HG03565 (cell line): Measurements from ENCODE around the gene PPTC7.
"Not testable (repeated sequence)": the region's sequence is repeated elsewhere in the genome, so short reads cannot be mapped to it uniquely, and the experiment has no call there.

ENCODE experiments used
- ATAC-seq: cut with Tn5 transposase; IDR thresholded peaks from one replicate; pipeline ENCODE4 v1.9.1; 2021; ENCODE audit warnings: mild to moderate bottlenecking, moderate library complexity; ENCODE audit not compliant: unreplicated experiment

The PPTC7 gene

GRCh38 chr12:110561471-110562201 is 21.5 kb downstream of the PPTC7 start:
- ATAC-seq: no peak

DNA sequence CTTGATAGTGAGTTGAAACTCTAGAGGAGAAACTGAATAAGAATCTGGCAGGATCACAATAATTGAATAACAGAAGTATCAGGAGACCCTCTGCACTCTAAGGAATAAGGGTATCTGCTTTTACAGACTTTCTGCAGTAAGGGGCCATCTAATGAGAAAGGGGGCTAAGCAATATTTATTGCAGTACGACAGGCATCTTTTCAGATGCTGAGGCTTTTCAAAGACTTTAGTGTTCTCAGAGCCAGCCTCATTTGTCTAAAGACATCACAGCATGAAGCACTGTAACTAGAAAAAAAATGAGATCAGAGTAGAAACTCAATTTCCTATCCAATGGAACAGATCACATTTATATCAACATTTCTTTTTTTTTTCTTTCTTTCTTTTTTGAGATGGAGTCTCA is 22.2 kb downstream of the PPTC7 start:
- ATAC-seq: no peak

DNA sequence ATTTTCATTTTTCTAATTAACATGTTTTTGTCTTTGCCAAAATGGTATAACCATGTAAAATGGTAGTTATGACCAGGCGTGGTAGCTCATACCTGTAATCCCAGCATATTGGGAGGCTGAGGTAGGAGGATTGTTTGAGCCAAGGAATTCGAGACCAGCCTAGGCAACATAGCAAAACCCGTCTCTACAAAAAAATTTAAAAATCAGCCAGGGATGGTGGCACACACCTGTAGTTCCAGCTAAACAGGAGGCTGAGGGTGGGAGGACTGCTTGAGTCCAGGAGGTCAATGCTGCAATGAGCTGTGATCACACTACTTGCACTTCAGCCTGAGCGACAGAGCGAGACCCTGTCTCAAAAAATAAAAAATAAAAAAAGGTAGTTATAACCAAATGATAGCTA is 23.1 kb downstream of the PPTC7 start:
- no peak for ATAC-seq

DNA sequence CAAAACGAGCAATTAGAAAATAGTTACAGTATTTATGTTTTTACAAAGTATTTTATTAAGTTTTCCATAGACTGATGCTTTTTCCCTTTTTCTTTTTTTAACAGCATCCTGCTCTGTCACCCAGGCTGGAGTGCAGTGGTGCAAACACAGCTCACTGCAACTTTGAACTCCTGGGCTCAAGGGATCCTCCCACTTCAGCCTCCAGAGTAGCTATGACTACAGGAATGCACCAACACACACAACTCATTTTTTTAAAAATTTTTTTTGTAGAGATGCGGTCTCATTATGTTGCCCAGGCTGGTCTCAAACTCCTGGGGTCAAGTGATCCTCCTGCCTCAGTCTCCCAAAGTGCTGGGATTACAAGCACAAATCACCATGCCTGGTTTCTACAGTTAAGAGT is 24.2 kb downstream of the PPTC7 start:
- not testable (repeated sequence) for ATAC-seq

DNA sequence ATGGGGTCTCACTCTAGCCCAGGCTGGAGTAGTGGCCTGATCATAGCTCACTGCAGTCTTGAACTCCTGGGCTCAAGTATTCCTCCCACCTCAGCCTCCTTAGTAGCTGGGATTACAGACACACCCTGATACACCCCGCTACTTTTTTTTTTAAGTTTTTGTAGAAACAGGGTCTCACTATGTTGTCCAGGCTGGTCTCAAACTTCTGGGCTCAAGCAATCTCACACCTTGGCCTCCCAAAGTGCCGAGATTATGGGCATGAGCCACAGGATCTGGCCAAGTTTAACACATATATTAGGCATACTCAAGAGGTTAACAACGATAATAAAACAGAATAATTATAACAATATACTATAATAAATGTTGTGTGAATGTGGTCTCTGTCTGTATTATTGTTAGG is 25.8 kb downstream of the PPTC7 start:
- ATAC-seq: no peak

DNA sequence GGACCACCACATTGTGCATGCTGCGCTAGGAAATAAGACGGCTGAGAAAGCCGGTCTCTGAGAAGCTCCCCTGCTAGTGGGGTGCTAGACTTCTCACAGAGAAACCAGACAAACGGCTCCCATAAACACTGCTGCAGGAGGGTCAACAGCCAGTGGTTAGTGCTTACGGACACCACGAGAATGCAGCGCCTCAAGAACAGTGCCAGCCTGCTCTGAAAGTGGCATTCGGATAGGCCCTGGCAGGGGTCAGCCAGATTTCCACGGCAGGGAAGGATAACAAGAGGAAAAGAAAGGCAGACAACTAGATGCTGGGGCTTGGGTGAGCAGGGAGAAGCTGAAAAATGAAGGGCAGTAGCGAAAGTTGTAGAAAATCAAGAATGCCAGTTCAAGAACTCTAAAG is 26.4 kb downstream of the PPTC7 start:
- no peak for ATAC-seq

DNA sequence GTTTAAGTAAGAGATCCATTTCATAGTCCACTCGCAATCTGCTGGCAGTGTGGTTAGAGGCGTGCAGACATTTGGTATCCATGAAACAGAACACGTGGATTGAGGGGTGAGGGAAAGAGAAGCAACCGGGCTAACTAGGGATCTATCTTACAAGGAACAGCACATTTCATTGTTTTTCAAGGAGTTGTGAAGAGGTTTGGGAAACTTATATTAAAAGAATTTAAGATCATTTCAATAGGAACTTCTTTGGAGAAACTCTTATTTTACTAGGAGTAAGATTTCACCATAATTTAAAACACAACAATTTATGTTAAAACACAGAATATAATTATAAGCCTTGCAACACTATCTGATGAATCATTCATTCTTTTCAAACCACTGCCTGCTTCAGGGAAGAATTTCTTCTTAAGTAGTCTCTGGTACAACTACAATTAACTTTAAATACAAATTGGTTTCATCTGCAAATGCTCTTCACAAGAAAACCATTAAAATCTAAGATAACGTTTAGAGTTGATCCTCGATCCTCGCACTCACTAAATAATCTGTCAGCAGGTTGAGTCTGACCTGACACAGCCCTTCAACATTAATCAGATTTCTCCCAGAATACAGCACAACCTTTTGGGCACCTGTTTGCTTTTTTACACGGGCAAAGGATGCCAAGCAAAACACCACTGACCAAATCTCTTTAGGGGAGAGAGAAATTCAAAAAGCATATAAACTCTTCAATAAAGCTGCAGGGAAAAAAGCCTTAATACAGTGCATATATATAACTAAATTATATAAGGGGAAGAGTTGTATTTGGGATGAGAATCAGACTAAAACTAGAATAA is 27.3 kb downstream of the PPTC7 start:
- ATAC-seq: no peak

GRCh38 chr12:110554184-110554583 is 28.9 kb downstream of the PPTC7 start:
- no peak for ATAC-seq

DNA sequence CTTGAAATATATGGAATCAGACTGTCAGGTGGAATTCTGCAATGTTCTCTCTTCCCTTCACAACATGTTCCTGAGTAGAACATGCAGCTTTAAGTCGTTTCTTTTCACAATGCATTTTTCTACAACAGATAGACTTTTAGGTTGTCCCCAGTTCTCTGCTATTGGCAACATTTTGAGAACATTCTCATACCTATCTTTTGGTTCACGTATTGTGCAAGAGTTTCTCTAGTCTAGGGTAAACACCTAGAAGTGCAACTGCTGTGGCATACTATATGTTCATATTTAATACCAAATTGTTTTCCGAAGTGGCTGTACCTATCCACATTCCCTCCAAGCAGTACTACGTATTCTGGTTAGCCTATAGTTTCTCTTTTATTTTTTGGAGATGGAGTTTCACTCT is 32.1 kb downstream of the PPTC7 start:
- ATAC-seq: no peak

- no peak for ATAC-seq
Observed at GRCh38 chr12:110549716-110550115, 33.4 kb downstream of the PPTC7 start.

DNA sequence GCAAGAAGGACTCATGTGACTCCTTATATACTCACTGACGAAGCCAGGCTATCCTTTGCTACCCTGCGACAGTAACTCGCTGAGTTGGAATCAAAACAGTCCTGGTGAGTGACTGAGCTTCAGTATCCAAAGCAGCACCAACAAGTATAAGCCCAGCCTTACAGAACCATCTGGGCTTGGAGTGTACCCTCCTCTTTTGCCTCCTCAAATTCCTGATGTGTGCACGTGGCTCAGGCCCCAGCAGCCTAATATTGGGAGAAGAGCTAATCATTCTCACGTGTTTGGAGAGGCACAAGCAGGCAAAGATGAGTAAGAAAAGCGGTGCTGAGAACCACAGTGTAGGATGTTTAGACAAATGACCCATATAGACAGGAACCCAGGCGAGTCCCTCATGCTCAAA is 34.4 kb downstream of the PPTC7 start:
- no peak for ATAC-seq

GRCh38 chr12:110547090-110547489 is 36.0 kb downstream of the PPTC7 start:
- no peak for ATAC-seq

DNA sequence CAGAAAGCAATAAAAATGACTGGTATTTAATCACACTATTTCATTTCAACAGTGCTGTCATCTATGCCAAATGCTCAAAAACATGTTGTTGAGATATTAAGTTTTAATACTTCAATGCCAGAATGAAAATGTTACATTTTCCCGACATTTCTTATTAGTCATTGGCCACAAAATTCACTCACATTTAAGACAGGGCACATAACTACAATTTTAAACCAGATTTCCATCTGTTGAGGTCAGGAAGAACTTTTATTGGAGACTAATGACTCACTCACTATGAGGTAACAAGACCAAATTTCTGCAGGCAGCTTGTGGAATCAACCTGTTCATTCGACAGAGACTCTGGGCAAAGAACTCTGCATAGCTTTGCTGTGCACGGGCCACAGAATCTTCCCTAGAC is 36.8 kb downstream of the PPTC7 start:
- ATAC-seq: no peak

DNA sequence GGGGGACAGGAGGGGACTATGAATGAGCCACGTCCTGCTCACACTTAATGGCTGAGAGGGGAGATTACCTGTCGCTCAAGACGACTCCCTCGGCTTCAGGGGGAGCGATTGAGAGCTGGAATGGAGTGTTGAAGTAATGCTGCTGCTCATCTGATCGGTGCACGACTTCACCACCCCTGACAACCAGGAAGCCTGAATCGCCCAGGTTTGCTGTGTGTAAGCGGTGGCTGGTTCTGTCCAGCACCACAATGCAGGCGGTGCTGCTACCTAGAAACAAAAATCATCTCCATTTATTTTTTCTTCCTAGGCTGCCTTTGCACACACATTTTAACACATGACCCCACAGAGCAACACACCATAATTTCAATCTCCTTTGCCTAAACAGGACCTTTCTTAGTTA is 37.3 kb downstream of the PPTC7 start:
- no peak for ATAC-seq

DNA sequence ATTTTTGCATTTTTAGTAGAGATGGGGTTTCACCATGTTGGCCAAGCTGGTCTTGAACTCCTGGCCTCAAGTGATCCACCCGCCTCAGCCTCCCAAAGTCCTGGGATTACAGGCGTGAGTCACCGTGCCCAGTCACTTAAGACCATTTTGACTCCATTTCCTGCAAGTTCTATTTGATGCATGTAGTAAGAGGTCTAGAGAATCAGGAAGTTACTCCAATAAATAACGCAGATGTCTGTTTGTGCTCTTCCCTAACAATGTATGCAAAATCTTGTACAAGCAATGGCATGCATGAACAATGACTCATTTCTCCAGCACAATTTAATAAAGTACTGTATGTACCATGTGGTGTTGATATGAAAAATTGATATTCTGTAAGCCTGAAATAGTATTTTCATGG is 37.9 kb downstream of the PPTC7 start:
- not testable (repeated sequence) for ATAC-seq

DNA sequence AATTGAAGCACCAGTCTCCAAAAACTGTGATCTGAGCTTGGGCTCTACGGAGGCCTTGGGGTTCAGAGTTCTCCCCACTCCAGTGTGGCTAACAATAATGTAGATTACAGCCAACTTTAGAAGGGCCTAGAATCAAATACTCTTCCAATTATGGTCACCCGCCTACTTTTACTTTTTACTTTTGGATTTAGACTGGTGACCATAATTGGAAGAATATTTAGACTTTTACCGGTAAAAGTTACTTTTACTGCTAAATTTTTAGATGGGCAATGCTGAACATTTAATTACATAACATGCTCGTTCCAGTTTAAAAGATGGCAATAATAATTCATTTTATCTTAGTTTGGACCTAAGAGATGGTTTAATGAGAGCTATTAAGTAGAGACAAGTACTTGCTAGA is 39.2 kb downstream of the PPTC7 start:
- ATAC-seq: no peak

DNA sequence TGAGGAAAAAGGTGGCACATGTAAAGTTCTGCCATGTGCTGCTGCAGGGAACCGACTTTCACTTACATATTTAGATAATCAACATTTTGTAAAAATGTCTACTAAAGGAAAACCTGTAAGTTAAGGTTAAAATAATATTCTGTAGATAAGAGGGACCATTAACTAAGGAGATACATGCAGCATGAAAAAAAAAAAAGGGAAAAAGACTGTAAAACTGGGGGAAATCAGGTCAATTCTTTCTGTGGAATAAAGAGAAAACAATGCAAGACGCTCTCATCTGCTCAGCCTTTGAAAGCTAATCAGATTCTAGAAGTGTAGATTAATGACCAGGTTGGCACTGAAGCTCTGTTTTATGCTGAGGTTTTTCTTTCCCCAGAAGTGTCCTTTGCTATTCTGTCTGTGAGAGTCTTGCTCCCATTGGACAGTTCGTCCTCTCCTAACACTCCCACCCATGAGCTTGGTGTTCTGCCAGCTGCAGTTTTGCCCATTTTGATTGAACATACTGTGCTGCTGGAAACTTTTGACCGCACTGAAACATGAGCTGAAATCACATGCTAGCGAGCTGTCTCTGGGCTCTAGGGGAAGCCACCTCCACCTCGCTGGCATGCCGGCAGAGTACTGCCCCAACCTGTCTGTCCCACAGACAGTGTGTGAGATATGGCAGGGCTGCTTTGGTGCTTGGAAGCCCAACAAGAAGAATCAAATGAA is 39.7 kb downstream of the PPTC7 start:
- no peak for ATAC-seq

DNA sequence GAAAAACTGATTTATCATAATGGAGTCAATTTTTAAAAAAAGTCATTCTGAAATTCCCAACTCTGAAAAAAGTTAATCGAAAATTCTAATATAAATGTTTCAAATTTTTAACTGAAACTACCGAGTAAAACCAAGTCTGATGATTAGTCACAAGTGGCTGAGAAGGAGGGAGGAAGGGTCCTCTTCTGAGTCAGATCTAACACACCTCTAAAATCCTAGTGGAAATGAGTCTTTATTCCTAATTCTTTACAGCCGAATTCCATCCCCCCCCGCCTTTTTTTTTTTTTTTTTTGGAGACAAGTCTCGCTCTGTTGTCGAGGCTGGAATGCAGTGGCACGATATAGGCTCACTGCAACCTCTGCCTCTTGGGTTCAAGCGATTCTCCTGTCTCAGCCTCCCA is 43.1 kb downstream of the PPTC7 start:
- ATAC-seq: no peak

DNA sequence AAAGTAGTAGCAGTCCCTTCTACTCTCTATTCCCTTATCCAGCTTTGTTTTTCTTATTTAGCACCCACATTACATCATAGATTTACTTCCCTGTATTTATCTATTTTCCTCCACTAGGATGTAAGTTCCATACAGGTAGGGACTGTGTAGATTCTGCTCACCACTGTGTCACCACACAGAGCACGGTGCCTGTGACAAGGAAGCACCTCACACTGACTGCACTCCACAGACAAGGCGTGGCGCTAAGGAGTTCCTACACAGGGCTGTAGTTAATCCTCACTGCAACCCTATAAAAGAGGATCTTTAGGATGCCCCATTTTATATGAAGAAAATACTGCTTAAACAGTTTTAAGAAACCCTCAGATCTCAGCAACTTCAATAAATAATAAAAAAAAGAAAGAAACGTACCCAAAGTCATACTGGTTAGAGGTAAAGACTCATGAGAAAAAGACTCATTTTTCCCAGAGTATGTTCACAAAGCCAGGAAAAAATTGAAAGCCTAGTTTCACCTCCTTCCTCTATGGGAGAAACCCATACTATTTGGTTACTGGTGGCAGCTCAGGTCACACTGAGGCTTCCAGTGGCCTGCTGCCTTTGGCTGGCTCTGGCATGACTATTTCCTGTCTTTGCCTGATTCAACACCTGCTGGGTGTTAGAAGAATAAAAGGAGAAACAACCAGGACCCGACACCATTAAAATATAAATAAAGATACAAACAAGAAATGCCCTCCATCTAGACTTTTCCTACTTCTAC is 44.1 kb downstream of the PPTC7 start:
- no peak for ATAC-seq

DNA sequence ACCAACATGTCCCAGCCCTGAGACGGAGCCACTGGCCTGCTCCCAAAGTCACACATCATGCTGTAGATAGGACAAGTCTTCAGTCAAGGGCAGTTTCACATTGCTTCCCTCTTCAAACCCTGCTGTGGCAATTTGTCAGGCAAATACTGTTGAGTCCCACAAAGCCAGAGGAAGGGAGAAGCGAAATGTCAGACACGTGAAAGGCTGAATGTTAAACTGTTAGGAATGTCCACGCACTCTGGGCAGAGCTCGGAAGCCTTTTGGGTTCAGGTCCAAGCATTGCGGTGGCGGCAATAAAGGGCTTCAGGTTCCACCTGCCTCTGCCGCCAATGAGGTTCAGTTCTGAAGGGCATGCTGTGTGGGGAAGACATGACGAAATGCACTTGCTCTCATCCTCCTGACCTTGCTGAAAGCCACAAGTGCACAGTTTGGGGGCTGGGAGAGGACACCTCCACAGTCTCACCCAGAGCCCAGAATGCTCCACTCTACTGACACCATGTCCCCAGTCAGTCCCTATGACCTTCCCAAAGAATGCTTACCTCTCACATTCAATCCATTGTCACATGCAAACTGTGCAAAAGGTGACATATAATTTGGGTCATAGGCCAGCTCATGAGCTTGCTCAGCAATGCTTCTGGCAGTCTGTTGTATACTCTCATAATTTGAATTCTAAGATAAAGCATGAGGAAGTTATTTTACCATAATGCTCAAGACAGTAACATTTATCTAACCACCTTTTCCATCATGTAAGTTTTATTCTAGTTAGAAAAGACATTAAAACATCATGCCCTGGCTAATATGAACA is 45.3 kb downstream of the PPTC7 start:
- no peak for ATAC-seq
